Stomach (tissue), 9 donors: ENCODE measurements around the gene TRIM37. TPM values are rescaled to one million over a fixed set of nuclear protein-coding genes. Genes with fewer than 3 reads are reported as not detected.

Experiments
- DNase-seq, 2 donors: peaks; one replicate each; pipeline versions ENCODE4 v3.0.0 to v3.0.0-alpha.2; 2013 to 2019
- H3K27ac ChIP-seq, 5 donors: fragments of 200-600 bp in 4 of 5; sonication (generic) in 4 of 5; one replicate each; pipeline ENCODE4 v1.5.1; 2013 to 2019; ENCODE audit warnings: mild to moderate bottlenecking in 1 of 5, moderate library complexity in 1 of 5
- H3K27me3 ChIP-seq, 3 donors: fragments of 200-600 bp; sonication (generic); one replicate each; pipeline ENCODE4 v1.5.1; 2017 to 2019; ENCODE audit warnings: mixed run types in 1 of 3
- H3K36me3 ChIP-seq, 4 donors: fragments of 200-600 bp; sonication (generic); 1 replicate in 3 of 4; 2 replicates in 1 of 4; pipeline ENCODE4 v1.5.1; 2016 to 2019
- H3K4me1 ChIP-seq, 4 donors: fragments of 200-600 bp; sonication (generic); one replicate each; pipeline ENCODE4 v1.5.1; 2016 to 2019
- H3K4me3 ChIP-seq, 4 donors: fragments of 200-600 bp; sonication (generic) in 3 of 4; one replicate each; pipeline ENCODE4 v1.5.1; 2016 to 2019; ENCODE audit warnings: mild to moderate bottlenecking in 1 of 4
- H3K9me3 ChIP-seq, 4 donors: fragments of 200-600 bp; sonication (generic); one replicate each; pipeline ENCODE4 v1.5.1; 2016 to 2019
- EP300 ChIP-seq: sonication (generic); formaldehyde crosslinking; IDR thresholded peaks from one replicate; pipeline ENCODE4 v1.6.1; 2017; ENCODE audit warnings: antibody characterized with exemption
- POLR2A ChIP-seq, 4 donors: fragments of 450-650 bp; IDR thresholded peaks; one replicate each; pipeline ENCODE4 v1.6.1; 2016; ENCODE audit warnings: antibody characterized with exemption in 4 of 4, control low read depth in 2 of 4, mild to moderate bottlenecking in 1 of 4, moderate library complexity in 1 of 4
- POLR2AphosphoS5 ChIP-seq, 3 donors: sonication (generic); formaldehyde crosslinking; IDR thresholded peaks; one replicate each; pipeline ENCODE4 v1.6.1; 2016; ENCODE audit warnings: antibody characterized with exemption in 3 of 3
- WGBS, 5 donors: extraction: QIAGEN DNeasy Blood & Tissue Kit in 3 of 5; methylation state at CpG; one replicate each; pipeline versions ENCODE4 v1.1.5 to v1.1.7; 2013 to 2018; 5-methylcytosine and 5-hydroxymethylcytosine counted together
- intact Hi-C: fragments of 100-400 bp; cut with DNase I; formaldehyde crosslinking; loops from one replicate; pipeline ENCODE4 v1.15.1; 2023; ENCODE audit warnings: low total_unique reads
- polyA plus RNA-seq, 3 donors: library from polyadenylated mRNA; stranded (reverse); fragments of 200-250 nt; gene quantifications; one replicate each; pipeline ENCODE4 v1.2.3, GENCODE V29; 2013
- total RNA-seq, 5 donors: library from RNA; depleted of rRNA; stranded (reverse); fragments of >200 nt; gene quantifications; one replicate each; pipeline versions ENCODE4 v1.1.0 to v1.2.3, GENCODE V29; 2014 to 2016
- TF ChIP-seq, protein P1 (sequence below), 7 experiments: fragments of 450-650 bp in 4 of 7; fragments of 200-600 bp in 3 of 7; sonication (generic) in 3 of 7; IDR thresholded peaks; one replicate each; pipeline ENCODE4 v1.5.1; 2016 to 2019; ENCODE audit warnings: antibody characterized with exemption in 7 of 7, control low read depth in 2 of 7, mild to moderate bottlenecking in 1 of 7
- donor health status: healthy with polysubstance abuse.
- donor health status: Bipolar disorder and iron deficiency.
- donor health status: healthy.

The TRIM37 gene
- total and polyA plus RNA-seq, 8 donors, result 4.9 to 68.7 (median 29.0) TPM

GRCh38 chr17:59056857-59057256 is 49.8 kb downstream of the TRIM37 start:
- intact Hi-C loops, result no loop called here
- Histone ChIP-seq H3K36me3 (peaks cover 6 to 90% (median 88%) of the 10 kb centered on the region in 4 donors), H3K9me3 (no peaks in the 10 kb centered on the region), H3K4me3 (no peak overlapping the region), H3K4me1 (no peaks in the 10 kb centered on the region), H3K27ac (no peak overlapping the region), H3K27me3 (no peaks in the 10 kb centered on the region)
- no peak for TF ChIP-seq POLR2AphosphoS5 (IDR thresholded peaks at IDR 0.05)
- TF ChIP-seq POLR2A (IDR thresholded peaks at IDR 0.05), result no peak
- TF ChIP-seq, protein P1, sequence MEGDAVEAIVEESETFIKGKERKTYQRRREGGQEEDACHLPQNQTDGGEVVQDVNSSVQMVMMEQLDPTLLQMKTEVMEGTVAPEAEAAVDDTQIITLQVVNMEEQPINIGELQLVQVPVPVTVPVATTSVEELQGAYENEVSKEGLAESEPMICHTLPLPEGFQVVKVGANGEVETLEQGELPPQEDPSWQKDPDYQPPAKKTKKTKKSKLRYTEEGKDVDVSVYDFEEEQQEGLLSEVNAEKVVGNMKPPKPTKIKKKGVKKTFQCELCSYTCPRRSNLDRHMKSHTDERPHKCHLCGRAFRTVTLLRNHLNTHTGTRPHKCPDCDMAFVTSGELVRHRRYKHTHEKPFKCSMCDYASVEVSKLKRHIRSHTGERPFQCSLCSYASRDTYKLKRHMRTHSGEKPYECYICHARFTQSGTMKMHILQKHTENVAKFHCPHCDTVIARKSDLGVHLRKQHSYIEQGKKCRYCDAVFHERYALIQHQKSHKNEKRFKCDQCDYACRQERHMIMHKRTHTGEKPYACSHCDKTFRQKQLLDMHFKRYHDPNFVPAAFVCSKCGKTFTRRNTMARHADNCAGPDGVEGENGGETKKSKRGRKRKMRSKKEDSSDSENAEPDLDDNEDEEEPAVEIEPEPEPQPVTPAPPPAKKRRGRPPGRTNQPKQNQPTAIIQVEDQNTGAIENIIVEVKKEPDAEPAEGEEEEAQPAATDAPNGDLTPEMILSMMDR (IDR thresholded peaks at IDR 0.05), result no peak
- no peak for TF ChIP-seq EP300
- DNase-seq, result no peak
- WGBS, 5 donors, result 97 to 99% (median 97%) methylated on average over 5 of the region's 5 CpGs

GRCh38 chr17:59049798-59050197 is 56.9 kb downstream of the TRIM37 start:
- no peaks in the 10 kb centered on the region for H3K27me3 ChIP-seq
- H3K4me3 ChIP-seq, result no peak overlapping the region
- H3K9me3 ChIP-seq, result no peaks in the 10 kb centered on the region
- H3K27ac ChIP-seq, result no peak overlapping the region
- DNase-seq, result no peak
- peaks cover 14 to 78% (median 68%) of the 10 kb centered on the region in 4 donors for H3K36me3 ChIP-seq
- peaks cover 0 to 7% (median 0%) of the 10 kb centered on the region in 4 donors for H3K4me1 ChIP-seq
- TF ChIP-seq EP300 (no peak), POLR2AphosphoS5 (IDR thresholded peaks at IDR 0.05) (no peak), POLR2A (IDR thresholded peaks at IDR 0.05) (no peak)
- TF ChIP-seq, protein P1 (IDR thresholded peaks at IDR 0.05), result no peak
- 51 to 74% (median 60%) methylated on average over 1 of the region's 1 CpG for WGBS, 5 donors
- intact Hi-C loops, result no loop called here

- intact Hi-C loops, result no loop called here
Observed at GRCh38 chr17:59047616-59048015, 59.1 kb downstream of the TRIM37 start.

GRCh38 chr17:59046192-59046591 is 60.5 kb downstream of the TRIM37 start:
- Histone ChIP-seq H3K36me3 (peaks cover 19 to 86% (median 74%) of the 10 kb centered on the region in 4 donors), H3K4me3 (no peak overlapping the region), H3K27ac (no peak overlapping the region), H3K9me3 (no peaks in the 10 kb centered on the region), H3K27me3 (no peaks in the 10 kb centered on the region), H3K4me1 (peaks cover 0 to 7% (median 0%) of the 10 kb centered on the region in 4 donors)
- 81 to 85% (median 85%) methylated on average over 4 of the region's 4 CpGs for WGBS, 5 donors
- TF ChIP-seq EP300 (no peak), POLR2A (IDR thresholded peaks at IDR 0.05) (no peak), POLR2AphosphoS5 (IDR thresholded peaks at IDR 0.05) (no peak)
- TF ChIP-seq, protein P1 (IDR thresholded peaks at IDR 0.05), result no peak
- DNase-seq, result no peak
- intact Hi-C loops, result no loop called here

More at GRCh38 chr17:59047616-59048015, 59.1 kb downstream of the TRIM37 start:
- 57 to 70% (median 68%) methylated on average over 3 of the region's 3 CpGs for WGBS, 5 donors
- Histone ChIP-seq H3K27ac (peak overlapping the region in 1 of 5 donors; percentile 11), H3K4me1 (peaks cover 0 to 7% (median 0%) of the 10 kb centered on the region in 4 donors), H3K27me3 (no peaks in the 10 kb centered on the region), H3K4me3 (no peak overlapping the region), H3K9me3 (no peaks in the 10 kb centered on the region), H3K36me3 (peaks cover 20 to 84% (median 68%) of the 10 kb centered on the region in 4 donors)
- no peak for TF ChIP-seq POLR2A (IDR thresholded peaks at IDR 0.05)
- TF ChIP-seq EP300, result no peak
- TF ChIP-seq POLR2AphosphoS5 (IDR thresholded peaks at IDR 0.05), result no peak
- TF ChIP-seq, protein P1 (IDR thresholded peaks at IDR 0.05), result no peak
- no peak for DNase-seq
